OCI-LY3 (cell line): ENCODE data around the gene THRB.

Experiments used
- H2AFZ ChIP-seq: fragments of 200-600, 300-600 bp; shearing (Covaris generic); 2 replicates; pipeline ENCODE4 v1.6.0; 2014; ENCODE audit warnings: antibody characterized with exemption, low read depth, low read length
- H3K27ac ChIP-seq: fragments of 200-600, 300-600 bp; sonication (generic); 2 replicates; pipeline ENCODE4 v1.5.1; 2014; ENCODE audit warnings: mild to moderate bottlenecking, low read length, moderate library complexity, mixed read lengths
- H3K27me3 ChIP-seq: fragments of 200-600, 300-600 bp; sonication (generic); 2 replicates; pipeline ENCODE4 v1.6.1; 2014; ENCODE audit warnings: low read depth, low read length, mixed read lengths
- H3K36me3 ChIP-seq: fragments of 200-600, 300-600 bp; sonication (generic); replicated peaks from 2 replicates; pipeline ENCODE3; 2014; ENCODE audit warnings: low read depth, low read length, mixed read lengths
- H3K4me1 ChIP-seq: fragments of 300-600, 200-600 bp; sonication (generic); 2 replicates; pipeline ENCODE4 v1.6.1; 2014; ENCODE audit warnings: low read length, mixed read lengths
- H3K4me2 ChIP-seq: fragments of 200-600, 300-600 bp; sonication (generic); 2 replicates; pipeline ENCODE4 v1.6.1; 2014; ENCODE audit warnings: low read length, mixed read lengths
- H3K4me3 ChIP-seq: fragments of 300-600, 200-600 bp; sonication (generic); 2 replicates; pipeline ENCODE4 v1.5.1; 2014; ENCODE audit warnings: antibody characterized with exemption, mild to moderate bottlenecking, low read length, moderate library complexity
- H3K79me2 ChIP-seq: fragments of 300-600, 200-600 bp; shearing (Covaris generic); 2 replicates; pipeline ENCODE4 v1.6.1; 2014; ENCODE audit warnings: mild to moderate bottlenecking, low read length, mixed read lengths
- H3K9ac ChIP-seq: fragments of 300-600, 200-600 bp; shearing (Covaris generic); 2 replicates; pipeline ENCODE4 v1.6.0; 2014; ENCODE audit warnings: mild to moderate bottlenecking, low read length, moderate library complexity
- H3K9me3 ChIP-seq: fragments of 200-600, 300-600 bp; shearing (Covaris generic); 2 replicates; pipeline ENCODE4 v1.6.1; 2014; ENCODE audit warnings: low read length, mixed read lengths; ENCODE audit not compliant: insufficient read depth
- H4K20me1 ChIP-seq: fragments of 200-600, 300-600 bp; sonication (generic); 2 replicates; pipeline ENCODE4 v1.6.1; 2016; ENCODE audit warnings: low read length, mixed read lengths; ENCODE audit not compliant: insufficient read depth
- CTCF ChIP-seq: fragments of 200-600, 300-600 bp; sonication (generic); IDR thresholded peaks from 2 replicates; pipeline ENCODE4 v1.5.1; 2014; ENCODE audit warnings: antibody characterized with exemption, low read length, low read depth
- EZH2phosphoT487 ChIP-seq: fragments of 200-600 bp; shearing (Covaris generic); IDR thresholded peaks from 2 replicates; pipeline ENCODE4 v1.6.1; 2018; ENCODE audit warnings: antibody characterized with exemption, mixed run types, low read depth

THRB gene

DNA sequence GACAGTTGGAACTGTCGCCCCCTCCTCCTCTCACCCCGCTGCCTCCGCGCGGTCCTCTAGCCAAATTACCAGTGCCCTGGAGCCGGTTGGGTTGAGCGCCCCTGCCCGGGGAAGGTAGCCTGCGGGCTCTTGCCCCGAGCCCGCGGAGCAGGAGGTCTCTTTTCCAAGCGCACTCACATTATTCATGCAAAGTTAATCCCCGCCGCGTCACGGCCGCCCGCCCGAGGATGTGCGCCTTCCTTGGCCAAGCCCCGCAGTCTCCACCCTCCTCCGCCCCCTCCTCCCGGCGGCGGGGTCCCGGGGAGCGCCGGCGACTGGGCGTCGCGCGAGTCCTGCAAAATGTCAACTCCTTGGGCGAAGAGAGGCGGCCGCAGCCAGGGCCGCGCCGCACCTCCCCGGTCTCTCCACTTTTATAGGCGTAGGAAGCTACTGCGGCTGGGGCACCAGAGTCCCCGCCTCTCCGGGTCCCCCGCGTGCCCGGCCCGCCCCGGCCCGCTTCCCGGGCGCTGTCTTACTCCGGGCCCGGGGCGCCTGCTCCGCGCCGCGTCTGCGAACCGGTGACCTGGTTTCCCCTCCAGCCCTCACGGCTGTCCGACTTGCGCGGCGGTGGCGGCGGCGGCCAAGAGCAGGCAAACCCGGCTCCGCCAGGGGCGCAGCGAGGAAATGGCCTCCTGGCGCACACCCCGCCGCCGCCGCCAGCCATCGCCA is at the start of gene THRB:
TSS of gene THRB (minus strand) at position 233 of the 708 bp plus-strand sequence.
- Histone ChIP-seq H3K4me2 (peak within 1 kb of the TSS; percentile 47), H3K27ac (no peak within 1 kb of the TSS), H3K79me2 (no peaks in the 10 kb centered on the region)

DNA sequence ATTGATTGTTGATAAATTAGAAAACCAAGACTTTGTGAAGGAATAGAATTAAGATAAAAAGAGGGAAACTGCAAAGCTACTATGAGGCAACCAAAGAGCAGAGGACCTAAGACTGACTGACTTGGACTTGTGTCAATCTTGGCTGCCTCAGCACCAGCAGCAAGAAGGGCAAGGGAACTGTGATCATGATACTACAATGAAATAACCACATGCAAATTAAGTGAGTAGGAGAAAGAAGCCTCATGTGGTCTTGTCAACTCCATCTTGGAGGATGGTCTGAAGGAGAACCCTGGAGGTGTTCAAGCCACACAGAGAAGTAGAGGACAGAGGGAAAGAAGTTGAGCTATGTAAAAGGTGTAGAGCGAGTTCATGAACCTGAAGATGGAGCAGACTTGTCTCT is 47.3 kb upstream of the THRB start:
- H3K9me3 ChIP-seq = no peaks in the 10 kb centered on the region
- no peak for TF ChIP-seq EZH2phosphoT487
- TF ChIP-seq CTCF = no peak
- H3K9ac ChIP-seq = no peak overlapping the region
- H3K4me2 ChIP-seq = no peak overlapping the region
- H4K20me1 ChIP-seq = no peaks in the 10 kb centered on the region
- no peaks in the 10 kb centered on the region for H3K36me3 ChIP-seq
- no peak overlapping the region for H3K27ac ChIP-seq
- H3K4me3 ChIP-seq = no peak overlapping the region
- no peaks in the 10 kb centered on the region for H3K4me1 ChIP-seq
- no peak overlapping the region for H2AFZ ChIP-seq
- H3K27me3 ChIP-seq = no peaks in the 10 kb centered on the region
- no peaks in the 10 kb centered on the region for H3K79me2 ChIP-seq

More for the DNA sequence above, at the start of gene THRB:
- Histone ChIP-seq H3K9me3 (no peaks in the 10 kb centered on the region), H3K4me1 (peaks cover 18% of the 10 kb centered on the region), H4K20me1 (peaks cover 8% of the 10 kb centered on the region; the same call in 1 of the 2 replicates), H2AFZ (no peak within 1 kb of the TSS), H3K9ac (no peak within 1 kb of the TSS), H3K27me3 (peaks cover 55% of the 10 kb centered on the region), H3K36me3 (no peaks in the 10 kb centered on the region), H3K4me3 (no peak within 1 kb of the TSS)
- TF ChIP-seq EZH2phosphoT487 = no peak
- no peak for TF ChIP-seq CTCF

GRCh38 chr3:24540821-24541220 is 46.2 kb upstream of the THRB start:
- H2AFZ ChIP-seq = no peak overlapping the region

DNA sequence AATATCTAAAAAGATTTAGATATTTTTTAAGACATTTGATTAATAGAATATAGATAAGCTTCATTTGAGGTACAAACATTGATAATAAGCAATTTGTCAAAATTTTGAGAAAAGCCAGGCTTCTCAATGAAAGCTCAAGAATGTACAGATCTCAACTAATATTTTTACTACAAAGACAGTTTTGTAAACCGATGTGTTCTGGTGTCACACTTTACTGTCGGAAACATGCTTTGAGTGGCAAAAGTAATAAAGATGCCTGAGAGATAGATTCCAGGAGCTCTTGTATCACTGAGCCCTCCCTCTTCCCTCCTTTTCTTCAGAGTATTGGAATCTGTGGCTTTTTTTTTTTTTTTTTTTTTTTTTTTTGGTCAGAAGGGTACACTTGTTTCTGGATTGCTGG is 45.0 kb upstream of the THRB start:
- Histone ChIP-seq H3K9ac (no peak overlapping the region), H3K4me3 (no peak overlapping the region), H3K27me3 (no peaks in the 10 kb centered on the region), H3K27ac (no peak overlapping the region), H3K4me1 (no peaks in the 10 kb centered on the region), H3K79me2 (no peaks in the 10 kb centered on the region), H4K20me1 (no peaks in the 10 kb centered on the region), H3K9me3 (no peaks in the 10 kb centered on the region), H2AFZ (no peak overlapping the region), H3K4me2 (no peak overlapping the region), H3K36me3 (no peaks in the 10 kb centered on the region)
- TF ChIP-seq CTCF (no peak), EZH2phosphoT487 (no peak)

More at GRCh38 chr3:24540821-24541220, 46.2 kb upstream of the THRB start:
- TF ChIP-seq CTCF (no peak), EZH2phosphoT487 (no peak)
- H4K20me1 ChIP-seq = no peaks in the 10 kb centered on the region
- no peaks in the 10 kb centered on the region for H3K4me1 ChIP-seq
- no peak overlapping the region for H3K4me2 ChIP-seq
- no peaks in the 10 kb centered on the region for H3K27me3 ChIP-seq
- no peaks in the 10 kb centered on the region for H3K79me2 ChIP-seq
- H3K9ac ChIP-seq = no peak overlapping the region
- no peaks in the 10 kb centered on the region for H3K36me3 ChIP-seq
- no peak overlapping the region for H3K4me3 ChIP-seq
- H3K9me3 ChIP-seq = no peaks in the 10 kb centered on the region
- H3K27ac ChIP-seq = no peak overlapping the region
